HCT116 (cell line): ENCODE data around the gene ATOH8.

Experiments used
- CEBPB ChIP-seq: IDR thresholded peaks from 2 replicates; pipeline ENCODE4 v1.6.1; 2012; ENCODE audit warnings: low read depth
- POLR2A ChIP-seq: IDR thresholded peaks from 2 replicates; pipeline ENCODE4 v1.7.0; 2011; ENCODE audit warnings: borderline replicate concordance; ENCODE audit not compliant: insufficient read depth, insufficient read length; ENCODE audit errors: extremely low read depth
- TF ChIP-seq, protein P1 (sequence below), 3 experiments: fragments of 200-600 bp in 1 of 3; sonication (generic) in 1 of 3; IDR thresholded peaks in 2 of 3; conservative IDR thresholded peaks in 1 of 3; 2 replicates each; pipeline ENCODE4 v1.5.1; 2012 to 2017; ENCODE audit warnings: low read depth in 2 of 3, low read length in 2 of 3, antibody characterized with exemption in 1 of 3, borderline replicate concordance in 1 of 3, control low read depth in 1 of 3, mild to moderate bottlenecking in 1 of 3, mixed read lengths in 1 of 3, mixed run types in 1 of 3, moderate library complexity in 1 of 3; ENCODE audit not compliant: insufficient read depth in 1 of 3
- TF ChIP-seq, protein P2 (sequence below): IDR thresholded peaks from 2 replicates; pipeline ENCODE4 v1.6.1; 2012

DNA sequence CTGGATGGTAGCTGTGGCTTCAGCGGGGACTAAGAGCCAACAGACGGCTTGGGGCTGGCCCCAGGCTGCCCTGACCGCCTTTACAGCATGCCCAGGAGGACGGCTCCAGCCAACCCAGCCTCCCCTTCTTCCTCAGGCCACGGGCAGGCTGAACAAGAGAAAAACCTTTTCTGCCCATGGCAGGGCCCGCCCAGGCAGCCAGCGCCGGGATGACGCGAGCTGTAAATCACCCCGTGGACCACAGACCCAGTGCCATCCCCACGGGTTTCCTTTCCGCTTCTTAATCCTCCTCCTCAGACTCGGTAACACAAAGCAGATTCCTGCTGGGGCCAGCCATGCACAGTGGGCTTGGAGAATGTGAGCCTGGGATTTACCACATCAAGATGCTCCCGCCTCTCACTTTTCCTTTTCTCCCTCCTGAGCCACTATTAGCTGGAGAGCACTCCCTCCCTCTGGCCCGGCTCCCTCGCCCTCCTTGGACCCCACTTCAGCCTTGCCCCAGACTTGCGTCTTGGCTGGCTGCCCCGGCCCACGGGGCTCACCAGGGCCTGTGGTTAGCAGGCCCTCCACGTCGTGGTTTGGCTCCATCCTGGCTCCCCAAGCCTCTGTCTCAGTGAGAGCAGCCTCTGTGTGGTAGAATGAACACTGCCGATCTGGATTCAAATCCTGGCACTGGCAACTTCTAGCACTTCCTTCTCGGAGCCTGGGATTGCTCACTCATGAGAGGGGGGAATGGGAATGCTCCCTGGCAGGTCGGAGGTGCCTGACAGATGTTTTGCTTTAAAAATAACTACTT, 31.4 kb downstream of the ATOH8 start:
- TF ChIP-seq CEBPB (no peak), POLR2A (no peak)
- TF ChIP-seq, protein P1, sequence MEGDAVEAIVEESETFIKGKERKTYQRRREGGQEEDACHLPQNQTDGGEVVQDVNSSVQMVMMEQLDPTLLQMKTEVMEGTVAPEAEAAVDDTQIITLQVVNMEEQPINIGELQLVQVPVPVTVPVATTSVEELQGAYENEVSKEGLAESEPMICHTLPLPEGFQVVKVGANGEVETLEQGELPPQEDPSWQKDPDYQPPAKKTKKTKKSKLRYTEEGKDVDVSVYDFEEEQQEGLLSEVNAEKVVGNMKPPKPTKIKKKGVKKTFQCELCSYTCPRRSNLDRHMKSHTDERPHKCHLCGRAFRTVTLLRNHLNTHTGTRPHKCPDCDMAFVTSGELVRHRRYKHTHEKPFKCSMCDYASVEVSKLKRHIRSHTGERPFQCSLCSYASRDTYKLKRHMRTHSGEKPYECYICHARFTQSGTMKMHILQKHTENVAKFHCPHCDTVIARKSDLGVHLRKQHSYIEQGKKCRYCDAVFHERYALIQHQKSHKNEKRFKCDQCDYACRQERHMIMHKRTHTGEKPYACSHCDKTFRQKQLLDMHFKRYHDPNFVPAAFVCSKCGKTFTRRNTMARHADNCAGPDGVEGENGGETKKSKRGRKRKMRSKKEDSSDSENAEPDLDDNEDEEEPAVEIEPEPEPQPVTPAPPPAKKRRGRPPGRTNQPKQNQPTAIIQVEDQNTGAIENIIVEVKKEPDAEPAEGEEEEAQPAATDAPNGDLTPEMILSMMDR (IDR thresholded peaks at IDR 0.05 in 2 of 3, conservative IDR thresholded peaks at IDR 0.05 in 1 of 3; ENCODE audit: borderline replicate concordance in 1 of 3, insufficient read depth in 1 of 3, low read depth in 2 of 3, low read length in 2 of 3): no peak
- TF ChIP-seq, protein P2, sequence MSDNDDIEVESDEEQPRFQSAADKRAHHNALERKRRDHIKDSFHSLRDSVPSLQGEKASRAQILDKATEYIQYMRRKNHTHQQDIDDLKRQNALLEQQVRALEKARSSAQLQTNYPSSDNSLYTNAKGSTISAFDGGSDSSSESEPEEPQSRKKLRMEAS: no peak
